Measurements from ENCODE around the gene GPR37L1.
"Not testable (repeated sequence)": the region's sequence is repeated elsewhere in the genome, so short reads cannot be mapped to it uniquely, and the experiment has no call there.

Gene GPR37L1

DNA sequence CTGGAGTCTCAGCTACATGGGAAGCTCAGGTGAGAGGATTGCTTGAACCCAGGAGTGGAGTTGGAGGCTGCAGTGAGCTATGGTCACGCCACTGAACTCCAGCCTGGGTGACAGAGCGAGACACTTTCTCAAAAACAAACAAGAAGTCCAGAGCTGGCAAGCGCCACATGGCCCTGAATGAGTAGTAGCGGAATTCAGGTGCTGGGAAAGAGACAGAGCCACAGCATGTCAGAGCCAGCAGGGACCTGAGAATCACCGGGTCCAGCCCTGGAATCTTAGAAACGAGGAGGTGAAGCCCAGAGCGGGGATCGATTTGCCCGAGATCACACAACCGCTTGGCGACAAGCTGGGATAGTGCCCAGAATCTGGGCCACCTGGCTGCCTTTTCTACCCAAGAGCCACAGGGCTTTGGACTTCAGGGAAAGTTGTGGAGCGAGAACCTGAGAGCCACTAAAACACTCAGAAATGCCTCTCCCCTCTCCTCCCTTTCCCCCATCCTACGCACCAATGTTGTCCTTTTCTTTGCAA, 12.0 kb downstream of the GPR37L1 start:
- DNase-seq (ENCODE audit: low spot score) = no peak

DNA sequence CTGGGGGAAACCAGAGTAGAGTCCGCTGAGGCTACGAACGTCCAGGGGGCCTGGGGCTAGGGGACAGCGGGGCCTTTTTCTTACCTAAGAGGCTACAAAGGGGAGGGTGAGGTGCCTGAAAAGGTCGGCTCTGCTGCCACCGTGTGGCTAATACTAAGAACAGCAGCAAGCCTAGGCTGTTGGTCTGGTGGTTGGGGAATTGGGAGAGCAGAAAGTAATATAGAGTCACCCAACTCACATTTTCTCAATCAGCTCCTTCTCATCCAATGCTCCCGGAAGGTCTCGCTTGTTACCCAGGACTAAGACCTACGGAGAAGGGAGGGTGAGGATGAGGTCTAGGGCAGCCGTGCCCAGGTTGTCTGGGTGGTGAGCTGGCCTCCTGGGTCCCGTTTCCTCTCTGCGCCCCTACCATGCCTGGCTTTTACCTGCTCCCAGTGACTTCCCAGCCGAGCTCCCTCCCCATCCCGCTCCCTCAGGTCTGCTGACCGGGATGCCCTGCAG, 12.6 kb downstream of the GPR37L1 start:
- peak; percentile 87 for DNase-seq (ENCODE audit: low spot score)

DNA sequence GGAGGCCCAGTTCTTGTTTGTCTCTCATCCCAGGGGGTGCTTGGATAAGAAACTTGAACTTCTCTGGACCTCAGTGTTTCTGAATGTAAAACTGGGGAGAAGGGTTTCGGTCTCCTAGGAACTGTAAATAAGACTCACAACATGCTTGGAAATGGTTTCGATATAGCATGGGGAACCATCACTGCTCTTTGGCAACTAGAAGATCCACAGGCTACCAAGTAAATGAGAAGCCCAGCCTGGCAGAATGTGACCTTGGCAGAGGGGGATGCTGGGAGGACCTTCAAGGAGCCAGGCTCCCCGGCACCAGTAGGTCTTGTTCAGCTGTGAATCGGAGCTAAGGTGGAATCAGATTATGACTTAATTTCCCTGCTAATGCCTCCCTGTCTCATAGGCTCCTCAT, 18.1 kb downstream of the GPR37L1 start:
- no peak for DNase-seq (ENCODE audit: low spot score)

DNA sequence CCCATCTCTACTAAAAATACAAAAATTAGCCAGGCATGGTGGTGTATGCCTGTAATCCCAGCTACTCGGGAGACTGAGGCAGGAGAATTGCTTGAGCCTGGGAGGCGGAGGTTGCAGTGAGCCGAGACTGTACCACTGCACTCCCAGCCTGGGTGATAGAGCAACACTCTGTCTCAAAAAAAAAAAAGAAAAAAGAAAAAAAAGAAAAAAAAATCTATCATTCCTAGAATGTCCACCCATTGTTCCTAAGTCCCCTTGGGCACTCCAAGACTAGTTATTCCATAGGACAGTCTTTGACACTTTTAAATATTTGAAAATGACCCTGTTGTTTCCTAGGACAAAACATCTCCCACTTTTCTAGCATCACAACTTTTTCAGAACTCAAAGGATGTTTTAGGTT, 18.8 kb downstream of the GPR37L1 start:
- DNase-seq (ENCODE audit: low spot score) = not testable (repeated sequence)

DNA sequence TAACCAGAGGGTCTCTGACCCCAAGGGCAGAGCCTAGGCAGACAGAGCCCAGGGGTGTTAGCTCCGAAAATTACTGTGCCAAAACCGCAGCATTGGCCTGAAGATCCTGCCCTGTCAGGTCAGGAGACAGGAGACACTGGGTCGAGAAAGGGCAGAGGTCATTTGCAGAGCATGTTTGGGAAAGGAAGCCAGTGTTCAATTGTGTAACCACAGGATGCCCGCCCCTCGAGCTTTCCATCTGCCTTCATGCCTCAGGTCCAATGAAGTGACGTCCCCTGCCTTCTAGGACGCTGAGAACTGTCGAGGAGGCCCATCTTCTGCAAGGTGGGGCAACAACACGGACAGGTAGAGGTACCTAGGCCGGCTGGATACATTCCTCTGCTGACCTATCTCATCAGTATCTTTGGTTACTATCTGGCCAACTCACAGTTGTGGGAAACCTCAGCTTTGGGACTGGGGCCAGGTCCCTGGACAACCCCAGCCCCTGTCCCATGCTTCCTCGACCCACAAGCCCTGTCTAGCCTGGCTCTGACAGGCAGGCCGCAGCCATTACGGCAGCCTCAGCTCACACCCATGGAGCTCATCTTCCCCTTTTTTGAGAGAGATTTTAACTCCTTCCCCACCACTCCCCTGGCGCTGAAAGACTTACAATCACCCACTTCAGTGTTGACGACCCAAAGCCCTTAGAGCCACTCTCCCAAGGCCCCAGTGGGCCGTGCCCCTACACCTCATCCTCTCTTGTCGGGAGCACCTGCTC, 20.5 kb downstream of the GPR37L1 start:
- peak; percentile 76 for DNase-seq (ENCODE audit: low spot score)

DNA sequence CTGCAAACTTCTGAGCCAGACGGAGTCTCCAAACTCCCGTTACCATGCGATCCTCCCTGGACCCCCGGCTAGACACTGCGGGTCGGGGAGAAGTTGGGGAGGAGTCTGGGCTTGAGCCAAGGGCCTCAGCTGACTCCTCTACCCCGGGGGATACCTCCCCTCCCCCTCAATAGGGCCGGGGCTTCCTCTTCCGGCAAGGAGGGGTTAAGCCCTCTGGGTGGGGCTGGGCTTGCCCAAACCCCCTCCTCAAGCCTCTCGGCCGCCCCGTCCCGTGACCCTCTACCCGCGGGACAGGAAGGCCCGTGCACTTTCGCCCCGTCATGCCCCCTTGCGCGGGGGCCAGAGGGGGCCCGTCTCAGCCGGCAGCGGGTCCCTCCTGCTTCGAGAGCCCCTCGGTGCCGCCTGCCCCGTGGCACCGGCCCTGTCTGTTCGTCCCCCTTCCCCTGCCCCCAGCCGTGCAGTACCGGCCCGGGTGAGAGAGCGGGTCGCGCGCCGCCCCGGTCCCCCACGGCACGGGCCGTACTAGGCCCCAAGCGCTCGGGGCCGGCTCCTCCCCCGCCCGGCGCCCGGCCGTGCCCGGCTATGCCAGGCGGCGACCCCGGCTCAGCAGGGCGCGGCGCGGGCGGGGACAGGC, 21.2 kb downstream of the GPR37L1 start:
- peak; percentile 67 for DNase-seq (ENCODE audit: low spot score)

DNA sequence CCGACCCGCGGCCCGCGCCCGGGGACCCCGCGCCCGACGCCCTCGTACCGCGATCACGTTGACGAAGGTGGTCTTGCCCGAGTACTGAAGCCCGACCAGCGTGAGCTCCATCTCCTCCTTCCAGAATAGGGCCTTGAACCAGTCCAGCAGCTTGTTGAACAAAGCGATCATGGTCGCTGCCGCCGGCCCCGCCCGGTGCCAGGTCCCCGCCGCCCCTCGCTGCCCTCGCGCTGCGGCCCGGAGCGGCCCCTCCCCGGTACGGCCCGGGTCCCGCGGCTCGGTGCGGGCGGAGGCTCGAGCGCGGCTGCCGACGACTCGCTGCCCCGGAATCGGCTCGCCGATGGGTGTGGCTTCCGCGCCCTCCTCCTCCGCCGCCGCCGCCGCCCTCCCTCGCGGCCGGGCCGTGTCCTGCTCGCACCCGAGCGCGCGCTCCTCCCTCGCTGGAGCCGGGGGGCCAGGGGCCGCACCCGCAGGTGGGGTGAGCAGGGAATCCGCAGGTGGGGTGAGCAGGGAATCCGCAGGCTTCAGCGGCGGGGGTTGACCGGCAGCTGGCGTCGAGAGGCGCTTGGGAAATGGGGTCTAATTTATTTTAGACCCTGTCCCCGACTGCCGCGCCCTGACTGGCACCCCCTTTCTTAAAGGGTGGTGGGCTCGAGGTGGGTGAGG, 21.8 kb downstream of the GPR37L1 start, which contains the start of gene ARL8A:
Gene ARL8A (minus strand): TSS at position 336 of the 666 bp plus-strand sequence. CDS start 165 bp downstream, at position 171.
- DNase-seq (ENCODE audit: low spot score) = peak; percentile 82

DNA sequence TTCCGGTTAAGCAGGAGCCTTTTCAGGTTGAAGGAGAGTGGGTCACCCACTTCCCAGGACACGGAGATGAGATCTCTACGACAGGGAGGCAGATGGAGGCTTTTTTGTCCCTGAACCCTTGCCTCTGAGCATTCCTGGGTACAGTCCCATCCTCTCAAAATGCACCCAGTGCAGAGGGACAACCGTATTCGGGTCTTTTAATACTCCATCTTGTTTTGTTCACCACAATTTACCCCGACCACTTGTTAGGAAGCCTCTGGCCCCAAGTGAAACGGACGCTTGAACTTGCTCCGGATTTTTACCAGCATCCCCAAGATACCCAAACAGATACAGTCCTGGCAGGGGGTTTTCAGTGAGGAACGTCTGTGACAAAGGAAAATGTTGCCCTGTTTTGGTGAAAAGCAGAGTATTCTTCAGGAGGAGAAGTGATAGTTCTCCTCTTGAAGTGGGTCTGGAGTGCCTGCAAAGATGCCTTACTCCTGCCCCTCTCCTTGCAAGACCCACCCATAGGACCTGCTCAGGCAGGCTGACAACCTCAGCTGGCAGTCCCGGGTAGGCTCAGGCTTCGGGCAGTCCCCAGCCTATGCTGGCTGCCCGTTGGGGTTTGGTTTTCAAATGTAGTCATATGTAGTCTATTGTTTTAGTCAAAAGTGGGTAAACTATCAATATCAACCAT, 22.5 kb downstream of the GPR37L1 start:
- DNase-seq (ENCODE audit: low spot score) = peak; percentile 60

DNA sequence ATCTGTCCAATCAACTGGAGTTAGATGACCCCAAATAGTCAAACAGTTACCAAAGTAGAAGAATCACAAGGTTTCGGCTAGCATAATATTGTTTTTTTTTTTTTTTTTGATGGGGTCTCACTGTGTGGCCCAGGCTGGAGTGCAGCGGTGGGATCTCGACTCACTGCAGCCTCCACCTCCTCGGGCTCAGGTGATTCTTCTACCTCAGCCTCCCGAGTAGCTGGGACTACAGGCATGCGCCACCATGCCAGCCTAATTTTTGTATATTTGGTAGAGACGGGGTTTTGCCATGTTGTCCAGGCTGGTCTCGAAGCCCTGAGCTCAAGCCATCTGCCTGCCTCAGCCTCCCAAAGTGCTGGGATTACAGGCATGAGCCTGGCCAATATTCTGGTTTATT, 23.0 kb downstream of the GPR37L1 start:
- DNase-seq (ENCODE audit: low spot score) = not testable (repeated sequence)

DNA sequence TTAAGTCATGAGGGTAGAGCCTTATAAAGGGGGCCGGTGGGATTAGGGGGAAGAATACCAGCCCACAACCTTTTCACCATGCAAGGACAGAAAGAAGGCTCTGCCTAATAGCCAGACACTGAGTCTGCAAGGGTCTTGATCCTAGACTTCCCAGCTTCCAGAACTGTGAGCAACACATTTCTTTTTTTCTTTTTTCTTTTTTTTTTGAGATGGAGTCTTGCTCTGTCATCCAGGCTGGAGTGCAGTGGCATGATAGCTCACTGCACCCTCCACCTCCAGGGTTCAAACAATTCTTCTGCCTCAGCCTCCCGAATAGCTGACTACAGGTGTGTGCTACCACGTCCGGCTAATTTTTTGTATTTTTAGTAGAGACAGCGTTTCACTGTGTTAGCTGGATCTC, 23.6 kb downstream of the GPR37L1 start:
- DNase-seq (ENCODE audit: low spot score) = no peak

DNA sequence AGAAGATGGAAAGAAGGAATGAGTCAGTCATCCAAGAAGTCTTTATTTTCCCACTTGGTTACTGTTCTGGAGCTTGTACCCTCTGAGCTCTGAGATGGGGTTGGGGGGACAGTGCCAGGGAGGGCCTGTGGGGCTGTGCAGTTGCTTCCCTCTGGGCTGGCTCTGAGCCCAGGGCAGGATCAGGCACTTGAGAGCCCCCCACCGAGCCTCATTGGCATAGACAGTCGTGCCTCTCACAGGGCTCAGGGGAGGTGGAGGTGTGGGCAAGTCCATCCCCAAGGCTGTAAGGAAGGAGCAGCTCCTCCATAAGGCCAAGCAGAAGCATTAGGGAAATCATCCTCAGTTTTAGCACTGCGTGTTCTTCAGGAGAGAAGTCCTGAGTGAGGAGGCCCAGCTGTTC, 24.3 kb downstream of the GPR37L1 start:
- DNase-seq (ENCODE audit: low spot score) = no peak

DNA sequence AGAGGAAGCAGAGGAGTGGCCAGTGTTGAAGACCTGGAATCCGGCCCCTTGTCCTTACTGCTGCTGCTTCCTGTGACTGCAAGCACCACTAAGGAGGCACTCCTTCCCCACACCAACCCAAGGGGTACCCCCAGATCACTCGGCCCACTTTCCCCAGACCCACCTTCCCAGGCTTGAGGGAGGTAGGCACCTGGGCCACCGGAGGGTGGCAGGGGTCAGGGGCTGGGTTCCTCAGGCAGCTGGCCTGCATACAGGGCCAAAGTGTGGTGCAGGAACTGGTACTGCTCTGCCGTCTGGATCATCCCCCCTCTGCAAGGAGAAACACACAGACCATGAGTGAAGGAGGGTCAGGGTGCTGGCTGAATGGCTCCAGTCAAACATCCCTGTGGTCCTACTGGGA, 25.7 kb downstream of the GPR37L1 start:
- DNase-seq (ENCODE audit: low spot score) = no peak

DNA sequence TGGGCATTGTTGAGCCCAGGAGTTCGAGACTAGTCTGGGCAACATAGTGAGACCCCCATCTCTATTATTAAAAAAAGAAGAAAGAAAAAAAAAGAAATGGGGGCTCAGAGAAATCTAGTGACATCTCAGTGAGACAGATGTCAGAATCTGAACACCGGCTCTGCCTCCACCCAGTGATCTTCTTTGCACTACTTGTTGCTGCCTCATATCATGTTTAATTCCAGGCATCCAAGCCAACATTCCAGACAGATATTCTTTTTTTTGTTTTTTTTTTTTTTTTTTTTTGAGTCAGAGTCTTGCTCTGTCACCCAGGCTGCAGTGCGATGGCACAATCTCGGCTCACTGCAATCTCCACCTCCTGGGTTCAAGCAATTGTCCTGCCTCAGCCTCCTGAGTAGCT, 26.8 kb downstream of the GPR37L1 start:
- no peak for DNase-seq (ENCODE audit: low spot score)

DNA sequence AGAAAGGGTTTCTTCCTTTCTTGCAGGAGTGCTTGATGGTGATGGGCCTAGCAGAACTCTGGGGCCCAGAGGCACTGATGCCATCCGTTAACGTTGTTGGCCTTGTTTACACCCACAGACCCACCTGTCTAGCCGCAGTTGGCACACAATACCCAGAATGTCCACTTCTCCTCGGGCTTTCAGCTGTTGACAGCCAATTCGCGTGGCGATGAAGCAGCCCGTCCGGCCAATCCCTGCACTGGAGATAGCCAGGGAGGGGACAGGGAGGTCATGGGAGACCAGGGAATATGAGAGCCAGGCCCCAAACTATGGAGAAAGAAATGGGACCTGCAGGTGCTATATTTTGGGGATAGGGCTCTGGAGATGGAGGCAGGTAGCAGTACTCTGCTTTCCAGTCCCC, 27.5 kb downstream of the GPR37L1 start:
- no peak for DNase-seq (ENCODE audit: low spot score)

DNA sequence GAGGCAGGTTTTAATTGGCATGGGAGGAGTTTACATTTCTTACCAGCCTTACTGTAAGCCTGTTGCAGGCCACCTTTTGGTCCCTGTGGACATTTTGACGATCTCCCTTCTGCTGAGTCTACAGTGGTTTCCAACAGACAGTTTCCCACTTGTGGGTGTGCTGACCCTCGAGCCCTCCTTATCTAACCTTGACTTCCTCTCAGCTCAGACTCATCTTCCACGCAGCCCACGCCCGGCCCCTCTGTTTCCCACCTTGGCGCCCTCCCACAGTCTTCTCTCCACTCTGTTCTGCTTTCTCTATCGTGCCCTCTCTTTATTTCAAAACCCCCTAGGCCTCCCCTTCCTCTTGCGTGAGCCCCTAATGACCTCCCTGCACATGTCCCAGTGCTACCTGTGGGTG, 27.9 kb downstream of the GPR37L1 start:
- DNase-seq (ENCODE audit: low spot score) = no peak

DNA sequence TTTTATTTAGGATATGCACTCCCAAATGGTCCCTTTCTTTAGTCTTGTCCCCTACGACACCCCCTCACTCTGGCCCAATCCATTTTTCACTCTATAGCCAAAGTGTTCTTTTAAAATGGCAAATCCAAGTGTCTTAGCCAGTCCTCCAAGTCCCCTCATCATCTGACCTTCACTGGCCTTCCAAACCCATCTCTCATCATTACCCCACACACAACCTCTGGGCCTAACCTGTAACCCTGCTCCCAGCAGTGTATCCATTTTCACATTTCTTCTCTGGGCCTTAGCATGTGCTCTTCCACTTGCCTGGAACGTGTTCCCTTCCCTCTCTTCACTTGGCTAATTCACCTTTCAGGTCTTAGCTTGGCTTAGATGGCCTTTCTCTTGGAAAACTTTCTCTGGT, 28.3 kb downstream of the GPR37L1 start:
- DNase-seq (ENCODE audit: low spot score) = no peak

DNA sequence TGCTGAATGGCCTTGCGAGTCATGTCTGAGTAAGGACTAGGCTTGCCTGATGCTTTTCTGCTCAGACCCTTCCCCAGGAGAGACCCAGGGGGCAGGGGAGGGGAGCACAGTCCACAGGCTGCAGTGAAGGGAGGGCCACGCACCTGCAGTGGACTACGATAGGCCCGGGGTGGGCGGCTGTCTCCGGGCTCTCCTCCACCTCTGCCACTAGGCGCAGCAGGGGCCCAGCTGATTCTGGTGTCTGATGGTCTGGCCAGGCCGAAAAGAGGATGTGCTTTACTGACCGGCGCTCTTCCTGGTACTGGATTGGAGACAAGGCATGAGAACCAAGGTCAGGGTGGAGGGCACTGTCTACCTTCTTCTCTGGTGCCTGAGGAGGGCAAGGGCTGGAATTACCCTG, 29.7 kb downstream of the GPR37L1 start:
- no peak for DNase-seq (ENCODE audit: low spot score)

DNA sequence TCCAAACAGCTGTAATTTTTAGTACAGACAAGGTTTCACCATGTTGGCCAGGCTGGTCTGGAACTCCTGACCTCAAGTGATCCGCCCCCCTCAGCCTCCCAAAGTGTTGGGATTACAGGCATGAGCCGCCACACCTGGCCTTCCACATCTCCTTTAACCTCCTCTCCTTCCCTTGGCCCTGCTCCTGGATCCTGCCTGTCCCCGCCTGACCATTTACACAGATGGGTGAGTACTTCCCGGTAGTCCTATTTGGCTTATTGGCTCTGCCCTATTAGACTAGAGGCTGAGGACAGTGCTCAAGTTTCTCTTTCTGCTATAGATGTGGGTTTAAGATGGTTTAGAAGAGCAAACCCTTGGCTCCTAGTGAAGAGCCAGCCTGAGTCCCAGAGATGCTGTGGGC, 30.6 kb downstream of the GPR37L1 start:
- no peak for DNase-seq (ENCODE audit: low spot score)

DNA sequence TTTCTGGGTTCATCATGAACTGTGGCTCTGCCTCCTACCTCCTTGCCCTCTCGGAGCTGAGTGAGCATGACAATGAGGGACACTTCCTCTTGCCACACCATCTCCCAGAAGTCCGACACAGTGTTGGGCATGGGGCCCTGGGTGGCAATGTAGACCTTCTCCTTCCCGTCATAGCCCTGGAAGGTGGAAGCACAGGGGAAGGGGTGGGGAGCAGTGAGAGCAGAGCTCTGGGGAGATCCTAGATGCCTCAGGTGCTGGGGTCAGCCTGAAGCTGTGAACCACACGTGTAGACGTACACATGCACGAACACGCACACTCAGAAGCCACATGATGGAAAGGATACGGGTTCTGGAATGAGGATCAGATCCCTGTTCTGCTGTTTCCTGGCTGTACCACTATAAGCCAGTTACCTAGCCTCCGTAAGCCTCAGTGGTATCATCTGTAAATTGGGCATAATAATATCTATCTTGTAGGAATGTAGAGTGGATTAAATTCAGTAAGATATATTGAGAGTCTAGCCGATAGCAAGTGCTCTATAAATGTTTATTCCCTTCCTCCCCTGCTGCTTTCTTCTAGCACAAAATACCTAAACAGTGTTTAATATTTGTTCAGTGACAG, 31.5 kb downstream of the GPR37L1 start:
- DNase-seq (ENCODE audit: low spot score) = no peak

DNA sequence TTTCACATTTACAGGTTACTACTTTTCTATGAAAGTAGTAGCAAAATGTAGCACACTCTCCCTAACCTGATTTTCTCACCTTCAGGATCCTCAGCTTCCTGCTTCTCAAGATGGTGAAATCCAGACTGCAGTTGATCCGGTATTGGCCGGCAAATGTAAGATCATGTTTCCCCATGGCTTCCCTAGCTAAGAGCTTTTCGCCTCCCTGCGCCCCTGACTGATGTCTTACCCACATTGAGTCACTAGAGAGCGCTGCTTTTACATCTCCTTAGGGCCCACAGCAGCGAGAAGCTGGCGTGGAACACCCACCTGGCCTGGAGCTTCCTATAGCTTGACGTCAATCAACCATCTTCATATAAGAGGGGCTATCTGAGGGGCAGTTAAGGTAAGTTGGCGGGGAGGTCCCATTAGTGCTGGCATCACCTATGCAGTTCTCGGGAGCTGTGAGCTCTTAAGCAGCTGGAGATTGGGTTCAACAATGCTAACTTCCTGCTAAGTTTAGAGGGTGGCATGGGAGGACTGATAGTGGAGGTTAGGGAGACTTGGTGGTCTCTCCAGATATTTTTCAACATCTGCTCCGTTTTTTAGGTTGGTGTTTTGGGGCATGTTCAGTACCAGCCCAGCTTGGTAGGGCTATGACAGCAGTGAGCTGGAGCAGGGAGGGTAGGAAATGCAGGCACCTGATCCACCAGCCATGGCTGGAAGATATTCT, 32.2 kb downstream of the GPR37L1 start:
- DNase-seq (ENCODE audit: low spot score) = peak; percentile 47

DNA sequence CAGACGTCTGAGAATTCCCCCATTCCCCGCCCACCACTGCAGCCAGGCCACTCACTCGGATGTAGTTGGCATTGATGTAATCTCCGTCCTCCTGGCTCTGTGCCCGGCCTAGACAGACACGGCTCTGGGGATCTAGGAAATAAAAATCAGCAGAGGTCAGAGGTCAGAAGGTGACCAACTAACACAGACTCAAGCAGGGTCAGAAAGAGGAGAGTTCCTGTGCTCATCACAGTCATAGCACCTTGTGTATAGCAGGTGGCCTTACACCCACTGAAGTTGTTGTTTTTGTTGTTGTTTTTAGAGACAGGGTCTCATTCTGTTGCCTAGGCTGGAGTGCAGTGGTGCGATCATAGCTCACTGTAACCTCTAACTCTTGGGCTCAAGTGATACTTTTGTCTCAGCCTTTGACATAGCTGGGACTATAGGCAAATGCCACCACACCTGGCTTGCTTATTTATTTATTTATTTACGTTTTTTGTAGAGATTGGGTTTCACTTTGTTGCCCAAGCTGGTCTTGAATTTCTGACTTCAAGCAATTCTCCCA, 32.8 kb downstream of the GPR37L1 start:
- no peak for DNase-seq (ENCODE audit: low spot score)
